Measurements from ENCODE around the gene HEATR3. TPM values are rescaled to one million over a fixed set of nuclear protein-coding genes. Genes with fewer than 3 reads are reported as not detected.

HEATR3 gene
- total and polyA plus RNA-seq, 2 of the 13 experiments (the other 11 are each of a cell fraction or from before 2014, with no cell fraction given): 22.4 to 52.4 TPM

DNA sequence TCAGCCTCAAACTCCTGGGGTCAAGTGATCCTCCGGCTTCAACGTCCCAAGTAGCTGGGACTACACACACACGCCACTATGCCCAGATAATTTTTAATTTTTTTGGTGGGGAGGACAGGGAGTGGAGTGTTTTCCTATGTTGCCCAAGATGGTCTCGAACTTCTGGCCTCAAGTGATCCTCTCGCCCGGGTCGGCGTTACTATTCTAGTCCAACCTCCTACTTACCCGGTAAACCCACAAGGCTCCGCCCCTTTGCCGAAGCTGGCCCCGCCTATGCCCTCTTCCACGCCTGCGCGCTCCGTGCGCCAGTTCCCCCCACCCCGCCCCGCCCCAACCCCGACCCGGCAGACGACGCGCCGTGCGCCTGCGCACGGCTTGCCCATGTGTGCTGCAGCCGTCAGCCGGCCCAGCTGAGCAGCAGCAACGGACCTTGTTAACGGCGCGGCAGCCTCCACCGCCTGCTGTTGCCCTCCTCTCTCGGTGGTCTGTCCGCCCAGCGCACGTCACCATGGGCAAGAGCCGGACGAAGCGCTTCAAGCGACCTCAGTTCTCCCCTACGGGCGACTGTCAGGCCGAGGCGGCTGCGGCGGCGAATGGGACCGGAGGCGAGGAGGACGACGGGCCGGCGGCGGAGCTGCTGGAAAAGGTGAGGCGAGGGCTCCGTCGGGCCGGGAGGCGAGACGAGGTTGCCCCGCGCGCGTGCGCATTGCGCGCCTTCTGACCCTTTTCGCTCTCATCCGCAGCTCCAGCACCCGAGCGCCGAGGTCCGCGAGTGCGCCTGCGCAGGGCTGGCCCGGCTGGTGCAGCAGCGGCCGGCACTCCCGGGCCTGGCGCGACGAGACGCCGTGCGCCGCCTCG lies at the start of gene HEATR3 (continued):
- TF ChIP-seq BRCA1 (CRISPR knock-in tag; IDR thresholded peaks at IDR 0.05): peak; percentile 64; the same call in 1 of the 2 replicates
- TF ChIP-seq SAP130 (CRISPR knock-in tag; IDR thresholded peaks at IDR 0.05; ENCODE audit: low read depth): peak; percentile 87
- TF ChIP-seq, protein P1, sequence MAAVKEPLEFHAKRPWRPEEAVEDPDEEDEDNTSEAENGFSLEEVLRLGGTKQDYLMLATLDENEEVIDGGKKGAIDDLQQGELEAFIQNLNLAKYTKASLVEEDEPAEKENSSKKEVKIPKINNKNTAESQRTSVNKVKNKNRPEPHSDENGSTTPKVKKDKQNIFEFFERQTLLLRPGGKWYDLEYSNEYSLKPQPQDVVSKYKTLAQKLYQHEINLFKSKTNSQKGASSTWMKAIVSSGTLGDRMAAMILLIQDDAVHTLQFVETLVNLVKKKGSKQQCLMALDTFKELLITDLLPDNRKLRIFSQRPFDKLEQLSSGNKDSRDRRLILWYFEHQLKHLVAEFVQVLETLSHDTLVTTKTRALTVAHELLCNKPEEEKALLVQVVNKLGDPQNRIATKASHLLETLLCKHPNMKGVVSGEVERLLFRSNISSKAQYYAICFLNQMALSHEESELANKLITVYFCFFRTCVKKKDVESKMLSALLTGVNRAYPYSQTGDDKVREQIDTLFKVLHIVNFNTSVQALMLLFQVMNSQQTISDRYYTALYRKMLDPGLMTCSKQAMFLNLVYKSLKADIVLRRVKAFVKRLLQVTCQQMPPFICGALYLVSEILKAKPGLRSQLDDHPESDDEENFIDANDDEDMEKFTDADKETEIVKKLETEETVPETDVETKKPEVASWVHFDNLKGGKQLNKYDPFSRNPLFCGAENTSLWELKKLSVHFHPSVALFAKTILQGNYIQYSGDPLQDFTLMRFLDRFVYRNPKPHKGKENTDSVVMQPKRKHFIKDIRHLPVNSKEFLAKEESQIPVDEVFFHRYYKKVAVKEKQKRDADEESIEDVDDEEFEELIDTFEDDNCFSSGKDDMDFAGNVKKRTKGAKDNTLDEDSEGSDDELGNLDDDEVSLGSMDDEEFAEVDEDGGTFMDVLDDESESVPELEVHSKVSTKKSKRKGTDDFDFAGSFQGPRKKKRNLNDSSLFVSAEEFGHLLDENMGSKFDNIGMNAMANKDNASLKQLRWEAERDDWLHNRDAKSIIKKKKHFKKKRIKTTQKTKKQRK (IDR thresholded peaks at IDR 0.05; ENCODE audit: low read length): no peak
- TF ChIP-seq, protein P2, sequence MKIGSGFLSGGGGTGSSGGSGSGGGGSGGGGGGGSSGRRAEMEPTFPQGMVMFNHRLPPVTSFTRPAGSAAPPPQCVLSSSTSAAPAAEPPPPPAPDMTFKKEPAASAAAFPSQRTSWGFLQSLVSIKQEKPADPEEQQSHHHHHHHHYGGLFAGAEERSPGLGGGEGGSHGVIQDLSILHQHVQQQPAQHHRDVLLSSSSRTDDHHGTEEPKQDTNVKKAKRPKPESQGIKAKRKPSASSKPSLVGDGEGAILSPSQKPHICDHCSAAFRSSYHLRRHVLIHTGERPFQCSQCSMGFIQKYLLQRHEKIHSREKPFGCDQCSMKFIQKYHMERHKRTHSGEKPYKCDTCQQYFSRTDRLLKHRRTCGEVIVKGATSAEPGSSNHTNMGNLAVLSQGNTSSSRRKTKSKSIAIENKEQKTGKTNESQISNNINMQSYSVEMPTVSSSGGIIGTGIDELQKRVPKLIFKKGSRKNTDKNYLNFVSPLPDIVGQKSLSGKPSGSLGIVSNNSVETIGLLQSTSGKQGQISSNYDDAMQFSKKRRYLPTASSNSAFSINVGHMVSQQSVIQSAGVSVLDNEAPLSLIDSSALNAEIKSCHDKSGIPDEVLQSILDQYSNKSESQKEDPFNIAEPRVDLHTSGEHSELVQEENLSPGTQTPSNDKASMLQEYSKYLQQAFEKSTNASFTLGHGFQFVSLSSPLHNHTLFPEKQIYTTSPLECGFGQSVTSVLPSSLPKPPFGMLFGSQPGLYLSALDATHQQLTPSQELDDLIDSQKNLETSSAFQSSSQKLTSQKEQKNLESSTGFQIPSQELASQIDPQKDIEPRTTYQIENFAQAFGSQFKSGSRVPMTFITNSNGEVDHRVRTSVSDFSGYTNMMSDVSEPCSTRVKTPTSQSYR (CRISPR knock-in tag; IDR thresholded peaks at IDR 0.05; ENCODE audit: borderline replicate concordance): no peak
- TF ChIP-seq ZNF234 (CRISPR knock-in tag; conservative IDR thresholded peaks at IDR 0.05): no peak
- TF ChIP-seq, protein P3, sequence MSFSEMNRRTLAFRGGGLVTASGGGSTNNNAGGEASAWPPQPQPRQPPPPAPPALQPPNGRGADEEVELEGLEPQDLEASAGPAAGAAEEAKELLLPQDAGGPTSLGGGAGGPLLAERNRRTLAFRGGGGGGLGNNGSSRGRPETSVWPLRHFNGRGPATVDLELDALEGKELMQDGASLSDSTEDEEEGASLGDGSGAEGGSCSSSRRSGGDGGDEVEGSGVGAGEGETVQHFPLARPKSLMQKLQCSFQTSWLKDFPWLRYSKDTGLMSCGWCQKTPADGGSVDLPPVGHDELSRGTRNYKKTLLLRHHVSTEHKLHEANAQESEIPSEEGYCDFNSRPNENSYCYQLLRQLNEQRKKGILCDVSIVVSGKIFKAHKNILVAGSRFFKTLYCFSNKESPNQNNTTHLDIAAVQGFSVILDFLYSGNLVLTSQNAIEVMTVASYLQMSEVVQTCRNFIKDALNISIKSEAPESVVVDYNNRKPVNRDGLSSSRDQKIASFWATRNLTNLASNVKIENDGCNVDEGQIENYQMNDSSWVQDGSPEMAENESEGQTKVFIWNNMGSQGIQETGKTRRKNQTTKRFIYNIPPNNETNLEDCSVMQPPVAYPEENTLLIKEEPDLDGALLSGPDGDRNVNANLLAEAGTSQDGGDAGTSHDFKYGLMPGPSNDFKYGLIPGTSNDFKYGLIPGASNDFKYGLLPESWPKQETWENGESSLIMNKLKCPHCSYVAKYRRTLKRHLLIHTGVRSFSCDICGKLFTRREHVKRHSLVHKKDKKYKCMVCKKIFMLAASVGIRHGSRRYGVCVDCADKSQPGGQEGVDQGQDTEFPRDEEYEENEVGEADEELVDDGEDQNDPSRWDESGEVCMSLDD (CRISPR knock-in tag; IDR thresholded peaks at IDR 0.05; ENCODE audit: borderline replicate concordance): 0 out of 2 replicates have a peak, but pooled peaks have one; percentile 26
- TF ChIP-seq, protein P4, sequence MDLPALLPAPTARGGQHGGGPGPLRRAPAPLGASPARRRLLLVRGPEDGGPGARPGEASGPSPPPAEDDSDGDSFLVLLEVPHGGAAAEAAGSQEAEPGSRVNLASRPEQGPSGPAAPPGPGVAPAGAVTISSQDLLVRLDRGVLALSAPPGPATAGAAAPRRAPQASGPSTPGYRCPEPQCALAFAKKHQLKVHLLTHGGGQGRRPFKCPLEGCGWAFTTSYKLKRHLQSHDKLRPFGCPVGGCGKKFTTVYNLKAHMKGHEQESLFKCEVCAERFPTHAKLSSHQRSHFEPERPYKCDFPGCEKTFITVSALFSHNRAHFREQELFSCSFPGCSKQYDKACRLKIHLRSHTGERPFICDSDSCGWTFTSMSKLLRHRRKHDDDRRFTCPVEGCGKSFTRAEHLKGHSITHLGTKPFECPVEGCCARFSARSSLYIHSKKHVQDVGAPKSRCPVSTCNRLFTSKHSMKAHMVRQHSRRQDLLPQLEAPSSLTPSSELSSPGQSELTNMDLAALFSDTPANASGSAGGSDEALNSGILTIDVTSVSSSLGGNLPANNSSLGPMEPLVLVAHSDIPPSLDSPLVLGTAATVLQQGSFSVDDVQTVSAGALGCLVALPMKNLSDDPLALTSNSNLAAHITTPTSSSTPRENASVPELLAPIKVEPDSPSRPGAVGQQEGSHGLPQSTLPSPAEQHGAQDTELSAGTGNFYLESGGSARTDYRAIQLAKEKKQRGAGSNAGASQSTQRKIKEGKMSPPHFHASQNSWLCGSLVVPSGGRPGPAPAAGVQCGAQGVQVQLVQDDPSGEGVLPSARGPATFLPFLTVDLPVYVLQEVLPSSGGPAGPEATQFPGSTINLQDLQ (CRISPR knock-in tag; IDR thresholded peaks at IDR 0.05): peak; percentile 65; the same call in 1 of the 2 replicates
- TF ChIP-seq ZNF264 (CRISPR knock-in tag; IDR thresholded peaks at IDR 0.05): no peak
- peak; percentile 87; the same call in 1 of the 2 replicates for TF ChIP-seq ZNF446 (CRISPR knock-in tag; IDR thresholded peaks at IDR 0.05)
- no peak for TF ChIP-seq SUZ12 (IDR thresholded peaks at IDR 0.05; ENCODE audit: low read depth, low read length)
- TF ChIP-seq ZNF136 (CRISPR knock-in tag; IDR thresholded peaks at IDR 0.05; ENCODE audit: low read depth): no peak
- TF ChIP-seq, protein P5, sequence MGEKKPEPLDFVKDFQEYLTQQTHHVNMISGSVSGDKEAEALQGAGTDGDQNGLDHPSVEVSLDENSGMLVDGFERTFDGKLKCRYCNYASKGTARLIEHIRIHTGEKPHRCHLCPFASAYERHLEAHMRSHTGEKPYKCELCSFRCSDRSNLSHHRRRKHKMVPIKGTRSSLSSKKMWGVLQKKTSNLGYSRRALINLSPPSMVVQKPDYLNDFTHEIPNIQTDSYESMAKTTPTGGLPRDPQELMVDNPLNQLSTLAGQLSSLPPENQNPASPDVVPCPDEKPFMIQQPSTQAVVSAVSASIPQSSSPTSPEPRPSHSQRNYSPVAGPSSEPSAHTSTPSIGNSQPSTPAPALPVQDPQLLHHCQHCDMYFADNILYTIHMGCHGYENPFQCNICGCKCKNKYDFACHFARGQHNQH (CRISPR knock-in tag; IDR thresholded peaks at IDR 0.05): peak; percentile 86
- peak; percentile 76 for TF ChIP-seq ZNF350 (CRISPR knock-in tag; IDR thresholded peaks at IDR 0.05; ENCODE audit: borderline replicate concordance, low read depth)
- TF ChIP-seq ZNF678 (CRISPR knock-in tag; IDR thresholded peaks at IDR 0.05): no peak
- no peak for TF ChIP-seq HNRNPUL1 (IDR thresholded peaks at IDR 0.05; ENCODE audit: low read depth, low read length)

All from HepG2 (cell line).